Measurements from ENCODE around the gene RPS6KA6.

DNA sequence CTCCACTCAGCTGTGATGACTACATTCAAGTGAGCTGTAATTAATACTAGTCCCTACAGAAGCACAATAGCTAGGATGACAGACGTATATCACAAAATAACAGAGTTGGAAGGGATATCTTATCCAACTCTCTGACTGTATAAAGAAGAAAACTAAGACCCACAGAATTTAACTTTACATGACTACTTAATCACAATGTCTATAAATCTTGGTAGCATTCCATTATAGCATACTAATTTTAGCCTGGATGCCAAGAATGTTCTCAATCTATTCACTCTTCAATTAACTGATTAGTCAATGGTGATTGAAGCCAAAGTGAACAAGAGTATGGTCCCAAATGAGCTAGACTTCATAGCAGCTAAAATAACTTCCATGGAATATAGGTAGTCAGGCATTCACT lies 31.2 kb downstream of the RPS6KA6 start:
- TF ChIP-seq ARNT (IDR thresholded peaks at IDR 0.05), result no peak
- TF ChIP-seq ZNF384 (IDR thresholded peaks at IDR 0.05), result no peak
- TF ChIP-seq TARDBP (IDR thresholded peaks at IDR 0.05), result no peak
- TF ChIP-seq SP1 (IDR thresholded peaks at IDR 0.05), result no peak
- no peak for TF ChIP-seq FOXK2 (IDR thresholded peaks at IDR 0.05)
- no peak for TF ChIP-seq BHLHE40 (IDR thresholded peaks at IDR 0.05; ENCODE audit: borderline replicate concordance)
- TF ChIP-seq CTBP1 (IDR thresholded peaks at IDR 0.05; ENCODE audit: borderline replicate concordance), result no peak
- TF ChIP-seq FOXM1 (IDR thresholded peaks at IDR 0.05; ENCODE audit: borderline replicate concordance), result no peak
- no peak for TF ChIP-seq HDGF (IDR thresholded peaks at IDR 0.05; ENCODE audit: borderline replicate concordance)
- no peak for TF ChIP-seq ELF4 (IDR thresholded peaks at IDR 0.05)

All from HEK293T (cell line).